Mammary epithelial cell (primary cell): ENCODE results near the gene APP.

Experiments used
- EZH2 ChIP-seq: IDR thresholded peaks from 2 replicates; pipeline ENCODE4 v1.6.1; 2012; ENCODE audit warnings: low read length, inconsistent platforms, borderline replicate concordance
- TF ChIP-seq, protein P1 (sequence below), 2 donors: IDR thresholded peaks in 1 of 2; conservative IDR thresholded peaks in 1 of 2; 2 replicates each; pipeline ENCODE4 v1.5.1; 2011 to 2012; ENCODE audit warnings: inconsistent platforms in 2 of 2, low read length in 2 of 2, mild to moderate bottlenecking in 2 of 2, control low read depth in 1 of 2, low read depth in 1 of 2; ENCODE audit not compliant: insufficient read depth in 1 of 2; ENCODE audit errors: extremely low read depth in 1 of 2

GRCh38 chr21:25888711-25889110 is 281.9 kb downstream of the APP start:
- TF ChIP-seq, protein P1, sequence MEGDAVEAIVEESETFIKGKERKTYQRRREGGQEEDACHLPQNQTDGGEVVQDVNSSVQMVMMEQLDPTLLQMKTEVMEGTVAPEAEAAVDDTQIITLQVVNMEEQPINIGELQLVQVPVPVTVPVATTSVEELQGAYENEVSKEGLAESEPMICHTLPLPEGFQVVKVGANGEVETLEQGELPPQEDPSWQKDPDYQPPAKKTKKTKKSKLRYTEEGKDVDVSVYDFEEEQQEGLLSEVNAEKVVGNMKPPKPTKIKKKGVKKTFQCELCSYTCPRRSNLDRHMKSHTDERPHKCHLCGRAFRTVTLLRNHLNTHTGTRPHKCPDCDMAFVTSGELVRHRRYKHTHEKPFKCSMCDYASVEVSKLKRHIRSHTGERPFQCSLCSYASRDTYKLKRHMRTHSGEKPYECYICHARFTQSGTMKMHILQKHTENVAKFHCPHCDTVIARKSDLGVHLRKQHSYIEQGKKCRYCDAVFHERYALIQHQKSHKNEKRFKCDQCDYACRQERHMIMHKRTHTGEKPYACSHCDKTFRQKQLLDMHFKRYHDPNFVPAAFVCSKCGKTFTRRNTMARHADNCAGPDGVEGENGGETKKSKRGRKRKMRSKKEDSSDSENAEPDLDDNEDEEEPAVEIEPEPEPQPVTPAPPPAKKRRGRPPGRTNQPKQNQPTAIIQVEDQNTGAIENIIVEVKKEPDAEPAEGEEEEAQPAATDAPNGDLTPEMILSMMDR (conservative IDR thresholded peaks at IDR 0.05 in 1 of 2, IDR thresholded peaks at IDR 0.05 in 1 of 2; ENCODE audit: extremely low read depth in 1 of 2, insufficient read depth in 1 of 2, low read depth in 1 of 2, low read length in 2 of 2), result no peak
- no peak for TF ChIP-seq EZH2
